Testis (tissue), 2 donors: ENCODE results near the gene WNT9B.

Experiments
- CTCF ChIP-seq, 3 experiments: fragments of 450-650 bp in 2 of 3; fragments of 200-600 bp in 1 of 3; sonication (generic) in 1 of 3; IDR thresholded peaks; one replicate each; pipeline ENCODE4 v1.5.1; 2016 to 2019; ENCODE audit warnings: antibody characterized with exemption in 3 of 3, mild to moderate bottlenecking in 2 of 3, moderate library complexity in 1 of 3
- POLR2A ChIP-seq: fragments of 450-650 bp; IDR thresholded peaks from one replicate; pipeline ENCODE4 v1.6.1; 2017; ENCODE audit warnings: antibody characterized with exemption, mild to moderate bottlenecking, moderate library complexity

GRCh38 chr17:46898364-46898763 is 47.0 kb downstream of the WNT9B start:
- TF ChIP-seq POLR2A: no peak
- TF ChIP-seq CTCF (IDR thresholded peaks at IDR 0.05): no peak
